HG02973 (cell line): Measurements from ENCODE around the gene ABCC3.

Experiments used
- ATAC-seq: cut with Tn5 transposase; IDR thresholded peaks from one replicate; pipeline ENCODE4 v1.9.1; 2021; ENCODE audit warnings: moderate library complexity; ENCODE audit not compliant: unreplicated experiment

Gene ABCC3

GRCh38 chr17:50607522-50608175 is 27.0 kb upstream of the ABCC3 start:
- no peak for ATAC-seq

- ATAC-seq = no peak
Measured at GRCh38 chr17:50608700-50609379, 25.8 kb upstream of the ABCC3 start.

GRCh38 chr17:50609380-50610074 is 25.2 kb upstream of the ABCC3 start:
- ATAC-seq = no peak

GRCh38 chr17:50611634-50612033 is 23.0 kb upstream of the ABCC3 start:
- no peak for ATAC-seq

- no peak for ATAC-seq
Measured at GRCh38 chr17:50612281-50612680, 22.4 kb upstream of the ABCC3 start.

GRCh38 chr17:50613007-50613992 is 21.4 kb upstream of the ABCC3 start:
- no peak for ATAC-seq

GRCh38 chr17:50614471-50615051 is 20.1 kb upstream of the ABCC3 start:
- ATAC-seq = no peak

GRCh38 chr17:50615828-50616227 is 18.9 kb upstream of the ABCC3 start:
- no peak for ATAC-seq

- ATAC-seq = no peak
Measured at GRCh38 chr17:50618300-50618699, 16.4 kb upstream of the ABCC3 start.

GRCh38 chr17:50618941-50619340 is 15.7 kb upstream of the ABCC3 start:
- no peak for ATAC-seq

- no peak for ATAC-seq
Measured at GRCh38 chr17:50619489-50619888, 15.2 kb upstream of the ABCC3 start.

- no peak for ATAC-seq
Measured at GRCh38 chr17:50620237-50620636, 14.4 kb upstream of the ABCC3 start.

GRCh38 chr17:50620858-50621257 is 13.8 kb upstream of the ABCC3 start:
- ATAC-seq = no peak

- ATAC-seq = no peak
Measured at GRCh38 chr17:50621574-50622031, 13.1 kb upstream of the ABCC3 start.

GRCh38 chr17:50624321-50624934 is 10.3 kb upstream of the ABCC3 start:
- ATAC-seq = no peak

GRCh38 chr17:50625032-50625871 is 9.4 kb upstream of the ABCC3 start:
- ATAC-seq = no peak

GRCh38 chr17:50626037-50626574 is 8.6 kb upstream of the ABCC3 start:
- no peak for ATAC-seq

GRCh38 chr17:50627036-50627781 is 7.5 kb upstream of the ABCC3 start:
- no peak for ATAC-seq
